AG09309 (cell line): ENCODE data around the gene TSSK2.

ENCODE experiments used
- DNase-seq: peaks from one replicate; pipeline ENCODE4 v3.0.0-alpha.2; 2010; ENCODE audit warnings: low read depth
- H3K4me3 ChIP-seq: 2 replicates; pipeline ENCODE4 v1.5.1; 2011; ENCODE audit warnings: mild to moderate bottlenecking, low read depth, low read length, moderate library complexity; ENCODE audit not compliant: control insufficient read depth
- CTCF ChIP-seq: IDR thresholded peaks from 2 replicates; pipeline ENCODE4 v1.5.1; 2011; ENCODE audit warnings: mild to moderate bottlenecking, low read depth, low read length, inconsistent platforms; ENCODE audit not compliant: insufficient read depth, control insufficient read depth; ENCODE audit errors: missing control alignments

The TSSK2 gene

GRCh38 chr22:19119949-19120348 lies 11.2 kb upstream of the TSSK2 start:
- no peak for TF ChIP-seq CTCF
- DNase-seq: no peak
- H3K4me3 ChIP-seq: no peak overlapping the region

DNA sequence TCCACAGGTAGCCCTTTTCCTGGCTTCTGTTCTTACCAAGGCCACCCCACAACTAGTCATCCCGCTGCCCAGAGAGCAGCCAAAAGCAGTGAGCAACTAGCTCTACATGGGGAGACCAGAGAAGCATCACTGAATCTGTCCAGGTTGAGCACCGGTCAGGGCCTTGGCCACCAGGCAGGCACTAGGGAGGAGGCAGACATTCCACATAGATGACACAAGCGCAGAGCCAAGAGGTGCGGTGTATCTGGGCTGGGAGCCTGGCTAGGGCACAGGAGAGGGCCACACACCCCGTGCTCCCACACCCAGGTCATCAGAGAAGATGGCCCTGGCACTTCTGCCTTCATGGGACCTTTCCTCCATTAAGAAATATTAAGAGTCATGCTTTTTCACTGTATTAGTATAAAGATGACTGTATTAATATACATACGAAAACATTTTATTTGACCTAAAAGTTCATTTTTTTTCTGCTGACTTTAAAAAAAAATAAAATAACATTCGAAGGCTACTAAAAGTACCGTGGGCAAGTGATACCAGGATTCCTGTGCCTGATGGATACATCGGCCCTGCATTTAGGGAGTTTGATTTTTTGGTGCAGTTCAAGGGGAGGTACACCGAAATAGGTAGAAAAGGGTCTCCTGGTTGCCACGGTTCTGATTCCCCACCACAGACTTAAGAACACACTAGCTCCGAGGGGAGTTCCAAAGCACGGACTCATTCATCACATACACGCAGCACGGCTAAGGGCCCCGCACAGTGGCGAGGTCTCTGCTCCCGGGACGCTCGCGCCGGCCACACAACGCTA lies 10.1 kb upstream of the TSSK2 start:
- no peak for TF ChIP-seq CTCF
- DNase-seq: no peak
- peak overlapping the region; percentile 64 for H3K4me3 ChIP-seq

GRCh38 chr22:19121631-19122142 lies 9.4 kb upstream of the TSSK2 start:
- DNase-seq: no peak
- no peak for TF ChIP-seq CTCF

GRCh38 chr22:19122143-19122751 lies 8.9 kb upstream of the TSSK2 start, which contains the start of gene DGCR2:
Gene DGCR2, minus strand, starts transcription at chr22:19122412. Its CDS starts 206 bp downstream, at chr22:19122206.
- DNase-seq: peak; percentile 76
- TF ChIP-seq CTCF: no peak

More at GRCh38 chr22:19121631-19122142, 9.4 kb upstream of the TSSK2 start:
- H3K4me3 ChIP-seq: peak overlapping the region; percentile 64

DNA sequence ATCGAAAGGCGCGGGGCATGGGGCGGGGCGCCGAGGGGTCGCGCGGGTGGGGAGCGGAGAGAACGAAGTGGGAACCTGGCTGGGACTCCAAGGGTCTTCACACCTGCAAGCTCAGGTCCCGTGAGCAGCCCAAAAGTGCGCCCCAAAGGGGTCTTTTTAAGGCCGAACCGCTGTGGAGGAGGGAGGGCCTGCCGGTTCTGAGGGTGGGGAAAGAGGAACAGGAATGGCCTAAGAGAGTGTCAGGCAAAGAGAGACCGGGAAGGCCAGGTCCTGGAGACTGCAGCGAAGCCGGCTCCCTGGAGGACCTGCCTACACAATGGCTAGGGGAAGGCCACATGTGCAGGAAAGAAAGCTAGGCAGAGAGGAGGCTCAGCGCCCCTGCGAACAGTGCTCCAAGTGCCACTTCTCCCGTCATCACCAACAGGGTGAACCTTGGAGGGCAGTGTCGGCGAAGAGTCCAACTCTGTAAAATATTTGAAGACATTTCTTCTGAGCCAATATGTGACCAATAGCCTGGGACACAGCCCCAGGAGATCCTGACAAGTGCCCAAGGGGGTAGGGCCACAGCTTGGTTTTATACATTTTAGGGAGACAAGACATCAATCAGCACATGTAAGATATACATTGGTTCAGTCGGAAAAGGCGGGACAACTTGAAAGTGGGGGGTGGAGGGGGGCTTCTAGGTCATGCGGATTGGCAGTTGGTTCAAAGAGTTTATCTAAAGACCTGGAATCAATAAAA lies 8.2 kb upstream of the TSSK2 start:
- peak overlapping the region; percentile 49 for H3K4me3 ChIP-seq
- no peak for DNase-seq
- no peak for TF ChIP-seq CTCF

More at GRCh38 chr22:19122143-19122751, 8.9 kb upstream of the TSSK2 start, which contains the start of gene DGCR2:
- peak within 1 kb of the TSS; percentile 64 for H3K4me3 ChIP-seq

GRCh38 chr22:19123936-19124335 lies 7.2 kb upstream of the TSSK2 start:
- no peak for TF ChIP-seq CTCF
- H3K4me3 ChIP-seq: no peak overlapping the region
- no peak for DNase-seq
